ENCODE results near the gene OPRD1.
A peak's percentile ranks its signal among the peaks of the same experiment; 100 is the strongest.

OPRD1 gene

DNA sequence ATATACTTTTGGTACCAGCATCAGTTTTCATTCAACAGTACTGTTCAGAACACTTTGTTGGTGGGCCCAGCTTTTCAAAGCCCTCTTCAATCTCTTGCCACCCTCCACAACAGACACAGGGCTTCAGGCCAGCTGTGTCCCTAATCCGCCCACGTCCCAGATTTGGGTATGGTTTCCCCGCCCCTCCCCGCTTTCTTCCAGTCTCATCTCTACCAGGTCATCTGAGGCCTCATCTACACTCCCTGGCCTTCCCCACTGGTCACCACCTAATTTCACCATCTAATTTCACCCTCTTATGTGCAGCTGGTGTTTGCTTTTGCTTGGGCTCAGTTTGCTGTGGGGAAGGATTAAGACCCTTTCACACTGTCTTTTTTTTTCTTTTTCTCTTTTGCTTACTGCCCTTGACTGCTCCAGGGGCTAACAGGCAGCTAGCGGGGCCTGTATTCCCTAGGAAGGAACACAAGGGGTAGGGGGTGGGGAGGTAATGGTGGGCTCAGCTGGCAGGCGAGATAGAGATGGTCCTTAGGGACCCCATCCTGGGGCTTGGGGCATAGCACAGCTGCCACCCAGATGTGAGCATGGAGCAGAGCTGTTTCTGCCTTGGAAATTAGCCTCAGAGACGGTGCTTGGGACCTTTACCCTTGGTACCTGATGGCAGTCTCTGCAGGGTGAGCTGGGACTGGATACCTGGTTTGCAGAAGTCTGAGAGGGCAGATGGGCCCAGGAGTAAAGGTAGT lies 98.6 kb downstream of the OPRD1 start:
- DNase-seq = no peak

DNA sequence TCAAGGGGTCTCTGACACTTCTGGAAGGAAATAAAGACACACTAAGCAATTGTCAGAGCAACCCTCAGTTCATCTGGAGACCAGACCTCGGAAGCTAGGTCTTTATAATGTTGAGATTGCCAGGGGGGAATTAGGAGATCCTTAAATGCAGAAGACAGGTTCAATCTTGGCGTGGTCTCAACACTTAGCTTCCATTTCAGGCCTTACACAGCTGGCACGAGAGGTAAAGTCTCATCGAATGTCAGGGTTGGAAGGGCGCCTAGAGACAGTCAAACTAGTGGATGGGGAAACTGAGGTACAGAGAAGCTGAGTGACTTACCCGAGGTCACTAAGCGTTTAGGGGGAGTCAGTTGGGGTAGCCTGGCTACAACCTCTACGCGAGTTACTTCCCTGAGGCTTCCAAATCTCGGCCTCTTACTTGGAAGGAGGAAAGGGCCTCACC lies 101.8 kb downstream of the OPRD1 start:
- DNase-seq = no peak

DNA sequence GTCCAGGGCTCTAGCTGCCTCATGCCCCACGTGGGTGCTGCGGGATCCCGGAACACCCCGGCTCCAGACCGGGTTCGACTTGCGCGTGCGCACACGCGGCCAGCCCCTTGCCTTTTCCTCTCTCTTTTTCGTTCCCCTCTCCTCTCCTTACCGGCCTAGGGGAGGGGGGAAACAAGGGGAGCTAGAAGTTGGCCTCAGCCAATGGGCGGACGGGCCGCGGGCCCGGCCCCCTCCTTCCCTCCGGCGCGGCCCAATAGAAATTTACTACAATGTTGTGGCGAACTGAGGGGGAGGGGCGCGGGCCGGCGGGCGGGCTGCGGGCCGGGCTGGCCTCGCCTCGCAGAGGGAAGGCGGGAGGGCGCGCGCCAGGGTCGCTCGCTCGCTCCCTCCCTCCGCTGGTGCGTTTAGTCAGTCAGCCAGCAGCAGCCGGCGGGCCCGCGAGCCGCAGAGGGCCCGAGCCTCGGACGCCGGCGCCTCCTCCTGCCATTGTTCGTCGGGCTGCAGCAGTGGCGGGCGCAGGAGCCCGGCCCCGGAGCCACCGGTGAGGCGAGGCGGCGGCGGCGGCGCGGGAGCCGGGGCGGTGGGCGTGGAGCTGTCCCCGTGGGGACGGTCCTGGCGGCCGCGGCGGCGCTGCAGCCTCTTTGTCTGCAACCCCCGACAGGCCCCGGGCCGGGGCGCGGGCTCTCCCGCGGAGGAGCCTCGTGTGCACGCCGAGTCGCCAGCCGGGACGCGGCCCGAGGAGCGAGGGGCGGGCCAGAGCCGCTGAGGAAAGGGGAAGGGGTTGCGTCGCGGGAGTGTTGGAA lies 102.5 kb downstream of the OPRD1 start, which contains the start of gene EPB41:
TSS of gene EPB41 (plus strand) at position 342 of the 803 bp plus-strand sequence. CDS start 72,869 bp downstream, outside the sequence.
- DNase-seq = peak; percentile 96

DNA sequence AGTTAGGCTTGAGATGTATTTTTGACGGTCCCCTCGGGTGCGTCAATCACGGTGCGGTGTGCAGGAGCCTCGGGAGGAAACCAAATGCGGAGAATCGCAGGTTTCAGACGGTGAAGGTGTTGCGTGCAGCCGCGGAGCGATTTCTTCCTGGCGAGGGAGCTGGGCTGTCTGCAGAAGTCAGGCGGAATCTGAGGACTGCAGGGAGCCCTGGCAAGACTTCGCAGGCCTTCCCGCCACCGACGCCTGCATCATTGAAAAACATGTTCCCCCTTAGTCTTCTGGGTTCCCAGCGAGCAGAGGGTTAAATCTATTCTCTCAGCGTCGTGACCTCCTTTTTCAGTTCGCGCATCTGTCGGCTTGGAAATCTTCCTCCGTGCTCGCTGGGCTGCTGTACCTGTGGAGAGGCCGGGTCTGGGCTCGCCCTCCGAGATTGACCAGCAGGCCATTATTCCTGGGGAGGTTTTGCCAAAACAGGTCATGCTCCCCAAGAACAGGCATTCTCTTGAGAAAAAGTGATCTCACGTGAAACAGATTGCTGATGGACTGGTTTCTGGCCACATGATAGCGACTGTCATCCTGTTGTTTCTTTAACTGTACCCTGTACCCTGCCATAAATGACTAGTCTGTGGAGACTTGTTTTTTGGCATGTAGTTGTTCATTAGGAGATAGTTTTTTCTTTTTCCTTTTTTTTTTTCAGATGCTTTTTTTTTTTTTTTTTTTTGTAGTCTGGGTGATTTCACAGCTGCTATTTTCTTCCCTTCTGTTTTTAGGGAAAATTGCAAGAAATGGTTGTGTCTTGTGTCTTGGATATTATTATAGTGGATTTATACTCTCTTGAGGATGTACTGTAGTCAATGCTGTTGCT lies 103.3 kb downstream of the OPRD1 start:
- peak; percentile 55 for DNase-seq

DNA sequence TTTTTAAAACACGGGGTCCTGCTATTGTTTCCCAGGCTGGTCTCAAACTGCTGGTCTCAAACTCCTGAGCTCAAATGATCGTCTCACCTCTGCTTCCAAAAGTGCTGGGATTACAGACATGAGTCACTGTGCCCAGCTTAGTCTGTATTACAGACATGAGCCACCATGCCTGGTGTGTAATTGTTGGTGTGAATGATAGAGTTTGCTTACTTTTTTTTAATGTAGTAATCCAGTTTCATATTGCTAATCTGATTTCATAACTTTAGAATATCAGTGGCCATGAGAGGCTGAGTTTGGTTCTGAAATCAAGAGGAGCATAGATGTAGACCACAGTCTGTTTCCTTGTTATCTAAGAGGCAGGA lies 105.8 kb downstream of the OPRD1 start:
- no peak for DNase-seq
